GM12875 (cell line): Measurements from ENCODE around the gene POLR3A.

Experiments
- H3K4me3 ChIP-seq: one replicate; pipeline ENCODE4 v1.5.1; 2011; ENCODE audit warnings: low read depth, low read length, control low read depth
- CTCF ChIP-seq: IDR thresholded peaks from 2 replicates; pipeline ENCODE4 v1.5.1; 2011; ENCODE audit warnings: low read depth, mild to moderate bottlenecking, control low read depth, inconsistent platforms, low read length, moderate library complexity, borderline replicate concordance; ENCODE audit not compliant: insufficient read depth

The POLR3A gene

GRCh38 chr10:78033387-78033636, 4.0 kb upstream of the POLR3A start:
- H3K4me3 ChIP-seq = peak overlapping the region; percentile 36
- TF ChIP-seq CTCF = no peak

- peak overlapping the region; percentile 98 for H3K4me3 ChIP-seq
These were observed 662 bp downstream of the POLR3A start for GRCh38 chr10:78028438-78029268.

GRCh38 chr10:78025685-78026364, 3.5 kb downstream of the POLR3A start:
- no peak overlapping the region for H3K4me3 ChIP-seq
- TF ChIP-seq CTCF = no peak

More at GRCh38 chr10:78028438-78029268, 662 bp downstream of the POLR3A start:
- no peak for TF ChIP-seq CTCF

GRCh38 chr10:78023741-78024140, 5.6 kb downstream of the POLR3A start:
- TF ChIP-seq CTCF = no peak
- H3K4me3 ChIP-seq = no peak overlapping the region

GRCh38 chr10:78021201-78021600, 8.1 kb downstream of the POLR3A start:
- TF ChIP-seq CTCF = no peak
- no peak overlapping the region for H3K4me3 ChIP-seq

GRCh38 chr10:78019264-78019663, 10.1 kb downstream of the POLR3A start:
- TF ChIP-seq CTCF = no peak

GRCh38 chr10:78017856-78018255, 11.5 kb downstream of the POLR3A start:
- H3K4me3 ChIP-seq = no peak overlapping the region
- TF ChIP-seq CTCF = no peak

More at GRCh38 chr10:78019264-78019663, 10.1 kb downstream of the POLR3A start:
- H3K4me3 ChIP-seq = no peak overlapping the region
